HL-60 (cell line): ENCODE data around the gene RBX1.

Experiments used
- GABPA ChIP-seq: IDR thresholded peaks from 2 replicates; pipeline ENCODE4 v1.6.1; 2012; ENCODE audit warnings: low read depth
- POLR2AphosphoS5 ChIP-seq: IDR thresholded peaks from 2 replicates; pipeline ENCODE4 v1.6.1; 2012; ENCODE audit warnings: low read depth
- SPI1 ChIP-seq: IDR thresholded peaks from 2 replicates; pipeline ENCODE4 v1.6.1; 2012; ENCODE audit warnings: low read depth, mild to moderate bottlenecking, borderline replicate concordance
- TF ChIP-seq, protein P1 (sequence below): IDR thresholded peaks from one replicate; pipeline ENCODE4 v1.5.1; 2011; ENCODE audit warnings: low read length, control low read depth, inconsistent platforms; ENCODE audit not compliant: insufficient read depth
- TF ChIP-seq, protein P2 (sequence below): IDR thresholded peaks from 2 replicates; pipeline ENCODE4 v1.6.1; 2012; ENCODE audit warnings: low read depth; ENCODE audit not compliant: insufficient replicate concordance

DNA sequence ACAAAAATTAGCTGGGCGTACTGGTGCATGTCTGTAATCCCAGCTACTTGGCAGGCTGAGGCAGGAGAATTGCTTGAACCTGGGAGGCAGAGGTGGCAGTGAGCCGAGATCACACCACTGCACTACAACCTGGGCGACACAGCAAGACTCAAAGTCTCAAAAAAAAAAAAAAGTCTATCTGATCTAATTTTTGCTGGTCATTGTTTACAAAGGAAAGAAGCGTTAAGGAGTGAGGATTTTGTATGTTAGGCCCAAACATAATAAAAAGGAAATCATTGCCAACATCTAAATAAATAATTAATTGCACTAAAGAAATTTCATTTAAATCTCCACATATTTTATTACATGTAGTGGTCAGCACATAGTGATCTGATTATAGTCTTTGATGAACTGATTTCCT, 2.9 kb downstream of the RBX1 start:
- TF ChIP-seq, protein P1, sequence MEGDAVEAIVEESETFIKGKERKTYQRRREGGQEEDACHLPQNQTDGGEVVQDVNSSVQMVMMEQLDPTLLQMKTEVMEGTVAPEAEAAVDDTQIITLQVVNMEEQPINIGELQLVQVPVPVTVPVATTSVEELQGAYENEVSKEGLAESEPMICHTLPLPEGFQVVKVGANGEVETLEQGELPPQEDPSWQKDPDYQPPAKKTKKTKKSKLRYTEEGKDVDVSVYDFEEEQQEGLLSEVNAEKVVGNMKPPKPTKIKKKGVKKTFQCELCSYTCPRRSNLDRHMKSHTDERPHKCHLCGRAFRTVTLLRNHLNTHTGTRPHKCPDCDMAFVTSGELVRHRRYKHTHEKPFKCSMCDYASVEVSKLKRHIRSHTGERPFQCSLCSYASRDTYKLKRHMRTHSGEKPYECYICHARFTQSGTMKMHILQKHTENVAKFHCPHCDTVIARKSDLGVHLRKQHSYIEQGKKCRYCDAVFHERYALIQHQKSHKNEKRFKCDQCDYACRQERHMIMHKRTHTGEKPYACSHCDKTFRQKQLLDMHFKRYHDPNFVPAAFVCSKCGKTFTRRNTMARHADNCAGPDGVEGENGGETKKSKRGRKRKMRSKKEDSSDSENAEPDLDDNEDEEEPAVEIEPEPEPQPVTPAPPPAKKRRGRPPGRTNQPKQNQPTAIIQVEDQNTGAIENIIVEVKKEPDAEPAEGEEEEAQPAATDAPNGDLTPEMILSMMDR, result no peak
- TF ChIP-seq SPI1 (no peak), POLR2AphosphoS5 (no peak), GABPA (no peak)
- TF ChIP-seq, protein P2, sequence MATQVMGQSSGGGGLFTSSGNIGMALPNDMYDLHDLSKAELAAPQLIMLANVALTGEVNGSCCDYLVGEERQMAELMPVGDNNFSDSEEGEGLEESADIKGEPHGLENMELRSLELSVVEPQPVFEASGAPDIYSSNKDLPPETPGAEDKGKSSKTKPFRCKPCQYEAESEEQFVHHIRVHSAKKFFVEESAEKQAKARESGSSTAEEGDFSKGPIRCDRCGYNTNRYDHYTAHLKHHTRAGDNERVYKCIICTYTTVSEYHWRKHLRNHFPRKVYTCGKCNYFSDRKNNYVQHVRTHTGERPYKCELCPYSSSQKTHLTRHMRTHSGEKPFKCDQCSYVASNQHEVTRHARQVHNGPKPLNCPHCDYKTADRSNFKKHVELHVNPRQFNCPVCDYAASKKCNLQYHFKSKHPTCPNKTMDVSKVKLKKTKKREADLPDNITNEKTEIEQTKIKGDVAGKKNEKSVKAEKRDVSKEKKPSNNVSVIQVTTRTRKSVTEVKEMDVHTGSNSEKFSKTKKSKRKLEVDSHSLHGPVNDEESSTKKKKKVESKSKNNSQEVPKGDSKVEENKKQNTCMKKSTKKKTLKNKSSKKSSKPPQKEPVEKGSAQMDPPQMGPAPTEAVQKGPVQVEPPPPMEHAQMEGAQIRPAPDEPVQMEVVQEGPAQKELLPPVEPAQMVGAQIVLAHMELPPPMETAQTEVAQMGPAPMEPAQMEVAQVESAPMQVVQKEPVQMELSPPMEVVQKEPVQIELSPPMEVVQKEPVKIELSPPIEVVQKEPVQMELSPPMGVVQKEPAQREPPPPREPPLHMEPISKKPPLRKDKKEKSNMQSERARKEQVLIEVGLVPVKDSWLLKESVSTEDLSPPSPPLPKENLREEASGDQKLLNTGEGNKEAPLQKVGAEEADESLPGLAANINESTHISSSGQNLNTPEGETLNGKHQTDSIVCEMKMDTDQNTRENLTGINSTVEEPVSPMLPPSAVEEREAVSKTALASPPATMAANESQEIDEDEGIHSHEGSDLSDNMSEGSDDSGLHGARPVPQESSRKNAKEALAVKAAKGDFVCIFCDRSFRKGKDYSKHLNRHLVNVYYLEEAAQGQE, result no peak
